H1 (cell line): ENCODE results near the gene SPAG16. TPM values are rescaled to one million over a fixed set of nuclear protein-coding genes. Genes with fewer than 3 reads are reported as not detected.

Source experiments
- CTCF ChIA-PET: fragments of 300-600 bp; sonication (Branson Sonifier 250); formaldehyde crosslinking; loops from one replicate; lab custom pipeline; 2021; ENCODE audit not compliant: partially characterized antibody; lab: Charles Lee
- POLR2A ChIA-PET: fragments of 300-600 bp; sonication (Branson Sonifier 250); formaldehyde crosslinking; loops from one replicate; lab custom pipeline; 2021; ENCODE audit warnings: inconsistent platforms; ENCODE audit not compliant: partially characterized antibody; lab: Charles Lee
- DNase-seq, 2 experiments: peaks; one replicate each; pipeline versions ENCODE4 v3.0.0 to v3.0.0-alpha.2; 2010 to 2022; ENCODE audit warnings: low spot score in 2 of 2, low read depth in 1 of 2, mixed read lengths in 1 of 2
- FAIRE-seq: peaks from 2 replicates; lab custom pipeline; 2011; peaks lifted over from hg19 to GRCh38; lab: Jason Lieb, UNC
- H2AFZ ChIP-seq: 2 replicates; pipeline ENCODE4 v1.8.1; 2012; ENCODE audit warnings: low read length, inconsistent platforms
- H2AK5ac ChIP-seq: 2 replicates; pipeline ENCODE4 v1.6.1; 2013; ENCODE audit warnings: low read depth, low read length
- H2BK120ac ChIP-seq: replicated peaks from 2 replicates; pipeline ENCODE3; 2013; ENCODE audit warnings: low read depth, low read length, inconsistent platforms
- H2BK12ac ChIP-seq: 2 replicates; pipeline ENCODE4 v1.6.1; 2013; ENCODE audit warnings: low read depth, low read length
- H2BK15ac ChIP-seq: 2 replicates; pipeline ENCODE4 v1.6.1; 2013; ENCODE audit warnings: low read length
- H2BK20ac ChIP-seq: 2 replicates; pipeline ENCODE4 v1.6.1; 2013; ENCODE audit warnings: low read length
- H2BK5ac ChIP-seq: 2 replicates; pipeline ENCODE4 v1.6.1; 2013; ENCODE audit warnings: low read depth, low read length
- H3K14ac ChIP-seq: 2 replicates; pipeline ENCODE4 v1.6.1; 2013; ENCODE audit warnings: inconsistent platforms; ENCODE audit not compliant: insufficient read length
- H3K18ac ChIP-seq: 2 replicates; pipeline ENCODE4 v1.6.1; 2013; ENCODE audit warnings: low read length; ENCODE audit errors: extremely low read depth
- H3K23ac ChIP-seq: 2 replicates; pipeline ENCODE4 v1.6.1; 2013; ENCODE audit warnings: inconsistent platforms; ENCODE audit not compliant: insufficient read length
- H3K23me2 ChIP-seq: 2 replicates; pipeline ENCODE4 v1.6.1; 2013; ENCODE audit warnings: low read depth, low read length
- H3K27ac ChIP-seq: 2 replicates; pipeline ENCODE4 v1.6.1; 2011; ENCODE audit warnings: low read depth, low read length, inconsistent platforms
- H3K27me3 ChIP-seq, 4 experiments: replicated peaks in 1 of 4; 1 replicate in 1 of 4; 2 replicates in 3 of 4; pipeline versions ENCODE4 v1.6.1 to v1.8.1; 2011 to 2013; ENCODE audit warnings: low read length in 3 of 4, mild to moderate bottlenecking in 3 of 4, inconsistent platforms in 2 of 4, mixed read lengths in 2 of 4, moderate library complexity in 1 of 4; ENCODE audit not compliant: control insufficient read depth in 3 of 4, insufficient read depth in 3 of 4; ENCODE audit errors: extremely low read depth in 1 of 4
- H3K36me3 ChIP-seq, 4 experiments: 2 replicates each; pipeline versions ENCODE4 v1.6.1 to v1.8.1; 2011 to 2013; ENCODE audit warnings: mild to moderate bottlenecking in 4 of 4, low read length in 3 of 4, moderate library complexity in 2 of 4, control low read depth in 1 of 4, inconsistent platforms in 1 of 4; ENCODE audit not compliant: insufficient read depth in 4 of 4, control insufficient read depth in 2 of 4
- H3K4ac ChIP-seq: replicated peaks from 2 replicates; pipeline ENCODE3; 2013; ENCODE audit warnings: low read length, low read depth, mixed read lengths, inconsistent platforms; ENCODE audit not compliant: insufficient read length
- H3K4me1 ChIP-seq, 4 experiments: replicated peaks in 1 of 4; 1 replicate in 1 of 4; 2 replicates in 3 of 4; pipeline versions ENCODE4 v1.6.1 to v1.8.1; 2011 to 2013; ENCODE audit warnings: low read length in 3 of 4, inconsistent platforms in 2 of 4, mixed read lengths in 1 of 4; ENCODE audit not compliant: insufficient read depth in 4 of 4, control insufficient read depth in 3 of 4
- H3K4me2 ChIP-seq, 2 experiments: 2 replicates each; pipeline versions ENCODE4 v1.6.1 to v1.8.1; 2011 to 2013; ENCODE audit warnings: low read depth in 2 of 2, low read length in 2 of 2, control low read depth in 1 of 2, inconsistent platforms in 1 of 2, mild to moderate bottlenecking in 1 of 2; ENCODE audit not compliant: insufficient read depth in 1 of 2
- H3K4me3 ChIP-seq, 4 experiments: fragments of 200-600, 300-600 bp in 1 of 4; sonication (generic), shearing (Covaris generic), sonication (Bioruptor Twin) in 1 of 4; 2 replicates each; pipeline versions ENCODE4 v1.5.1 to v1.8.1; 2011 to 2016; ENCODE audit warnings: low read length in 4 of 4, low read depth in 3 of 4, control low read depth in 2 of 4, inconsistent platforms in 2 of 4, mild to moderate bottlenecking in 2 of 4, mixed read lengths in 1 of 4, moderate library complexity in 1 of 4; ENCODE audit not compliant: insufficient read depth in 2 of 4; ENCODE audit errors: extremely low read depth in 1 of 4
- H3K56ac ChIP-seq: replicated peaks from 2 replicates; pipeline ENCODE3; 2013; ENCODE audit warnings: low read depth, mild to moderate bottlenecking, mixed read lengths, low read length, inconsistent platforms; ENCODE audit not compliant: insufficient read length
- H3K79me1 ChIP-seq: 2 replicates; pipeline ENCODE4 v1.6.1; 2013; ENCODE audit warnings: low read depth, low read length, control low read depth
- H3K79me2 ChIP-seq, 2 experiments: 2 replicates each; pipeline versions ENCODE4 v1.6.1 to v1.8.1; 2012 to 2013; ENCODE audit warnings: low read length in 2 of 2, mild to moderate bottlenecking in 2 of 2, inconsistent platforms in 1 of 2; ENCODE audit not compliant: insufficient read depth in 2 of 2, control insufficient read depth in 1 of 2
- H3K9ac ChIP-seq, 4 experiments: replicated peaks in 1 of 4; 1 replicate in 1 of 4; 2 replicates in 3 of 4; pipeline versions ENCODE4 v1.6.1 to v1.8.1; 2011 to 2013; ENCODE audit warnings: low read depth in 3 of 4, low read length in 3 of 4, control low read depth in 2 of 4, mild to moderate bottlenecking in 2 of 4, moderate library complexity in 2 of 4, inconsistent platforms in 1 of 4; ENCODE audit errors: extremely low read depth in 1 of 4
- H3K9me3 ChIP-seq, 2 experiments: 2 replicates each; pipeline versions ENCODE4 v1.6.1 to v1.8.1; 2012 to 2013; ENCODE audit warnings: mild to moderate bottlenecking in 2 of 2, moderate library complexity in 2 of 2, control low read depth in 1 of 2, inconsistent platforms in 1 of 2, low read depth in 1 of 2, low read length in 1 of 2, mixed read lengths in 1 of 2; ENCODE audit not compliant: insufficient read depth in 2 of 2
- H4K20me1 ChIP-seq, 2 experiments: replicated peaks in 1 of 2; 2 replicates each; pipeline versions ENCODE3 to v1.8.1; 2011 to 2013; ENCODE audit warnings: inconsistent platforms in 2 of 2, low read length in 2 of 2, mild to moderate bottlenecking in 1 of 2; ENCODE audit not compliant: insufficient read depth in 2 of 2, control insufficient read depth in 1 of 2
- H4K5ac ChIP-seq: 2 replicates; pipeline ENCODE4 v1.6.1; 2013; ENCODE audit warnings: low read length, low read depth, mixed read lengths, inconsistent platforms; ENCODE audit not compliant: insufficient read length
- H4K8ac ChIP-seq: 2 replicates; pipeline ENCODE4 v1.8.0; 2013; ENCODE audit warnings: mild to moderate bottlenecking, moderate library complexity, low read length, inconsistent platforms; ENCODE audit not compliant: insufficient read depth; ENCODE audit errors: extremely low read depth
- H4K91ac ChIP-seq: replicated peaks from 2 replicates; pipeline ENCODE3; 2013; ENCODE audit warnings: low read length, mixed read lengths, inconsistent platforms; ENCODE audit not compliant: insufficient read length
- TAF1 ChIP-seq: IDR thresholded peaks from 2 replicates; pipeline ENCODE4 v1.6.1; 2011; ENCODE audit warnings: mild to moderate bottlenecking, low read depth, low read length
- ZNF274 ChIP-seq: IDR thresholded peaks from 2 replicates; pipeline ENCODE4 v1.7.0; 2012; ENCODE audit warnings: low read length, borderline replicate concordance; ENCODE audit errors: extremely low read depth
- WGBS, 2 experiments: shearing (Covaris generic) in 1 of 2; methylation state at CpG; one replicate each; pipeline versions ENCODE4 v1.1.6 to v1.1.7; 2013 to 2015; ENCODE audit warnings: low lambda C conversion rate in 2 of 2, mixed read lengths in 2 of 2, inconsistent platforms in 1 of 2, low coverage in 1 of 2, missing lambda C conversion rate in 1 of 2; ENCODE audit not compliant: insufficient replicate concordance in 2 of 2, insufficient coverage in 1 of 2, insufficient read length in 1 of 2; ENCODE audit errors: extremely low coverage in 1 of 2, missing lambda C conversion rate in 1 of 2; 5-methylcytosine and 5-hydroxymethylcytosine counted together
- polyA plus RNA-seq, 7 experiments: library from polyadenylated mRNA; depleted of rRNA in 3 of 7; stranded (reverse) in 5 of 7; unstranded in 2 of 7; fragments of >200 nt in 5 of 7; fragments of 200-250 nt in 2 of 7; gene quantifications; 1 replicate in 5 of 7; 2 replicates in 1 of 7; 4 replicates in 1 of 7; pipeline versions ENCODE4 v1.2.1 to v1.2.3, GENCODE V29; 2011 to 2013; ENCODE audit warnings: missing spikeins in 2 of 7, mixed read lengths in 2 of 7
- total RNA-seq: library from RNA; stranded (reverse); fragmentation: NEBNext Ultra II Directional; extraction: Animal tissue kit (Norgen Biotek cat#: 25700); gene quantifications from 2 replicates; pipeline ENCODE4 v1.2.1, GENCODE V29; 2021
- TF ChIP-seq, protein P1 (sequence below), 3 experiments: IDR thresholded peaks; 1 replicate in 2 of 3; 2 replicates in 1 of 3; pipeline versions ENCODE4 v1.5.1 to v1.6.1; 2011; ENCODE audit warnings: low read length in 3 of 3, mild to moderate bottlenecking in 3 of 3, inconsistent platforms in 2 of 3, low read depth in 1 of 3, moderate library complexity in 1 of 3; ENCODE audit not compliant: insufficient read depth in 1 of 3; ENCODE audit errors: control extremely low read depth in 1 of 3

The SPAG16 gene
- total and polyA plus RNA-seq, 2 of the 8 experiments (the other 6 are each of a cell fraction or from before 2014, with no cell fraction given), result 6.0 to 14.9 TPM

DNA sequence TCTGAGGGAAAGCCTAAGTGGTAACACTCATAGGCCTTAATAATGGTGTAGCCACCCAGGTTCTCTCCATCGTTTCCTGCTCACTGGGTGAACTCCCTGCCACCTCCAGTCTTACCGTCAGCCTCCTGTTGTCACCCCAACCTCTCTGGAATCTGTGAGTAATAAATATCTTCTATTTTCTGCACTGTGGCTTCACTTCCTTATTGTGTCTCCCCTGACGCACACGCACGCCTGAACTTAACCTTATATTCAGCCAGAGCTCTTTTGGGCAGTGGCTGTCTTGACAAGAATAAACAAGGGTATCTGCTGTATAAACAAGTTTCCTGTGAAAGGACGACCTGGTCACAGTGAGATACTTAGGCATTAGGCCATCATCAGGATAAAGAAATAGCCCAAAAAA, 467.2 kb downstream of the SPAG16 start:
- TF ChIP-seq TAF1 (no peak), ZNF274 (no peak)
- TF ChIP-seq, protein P1, sequence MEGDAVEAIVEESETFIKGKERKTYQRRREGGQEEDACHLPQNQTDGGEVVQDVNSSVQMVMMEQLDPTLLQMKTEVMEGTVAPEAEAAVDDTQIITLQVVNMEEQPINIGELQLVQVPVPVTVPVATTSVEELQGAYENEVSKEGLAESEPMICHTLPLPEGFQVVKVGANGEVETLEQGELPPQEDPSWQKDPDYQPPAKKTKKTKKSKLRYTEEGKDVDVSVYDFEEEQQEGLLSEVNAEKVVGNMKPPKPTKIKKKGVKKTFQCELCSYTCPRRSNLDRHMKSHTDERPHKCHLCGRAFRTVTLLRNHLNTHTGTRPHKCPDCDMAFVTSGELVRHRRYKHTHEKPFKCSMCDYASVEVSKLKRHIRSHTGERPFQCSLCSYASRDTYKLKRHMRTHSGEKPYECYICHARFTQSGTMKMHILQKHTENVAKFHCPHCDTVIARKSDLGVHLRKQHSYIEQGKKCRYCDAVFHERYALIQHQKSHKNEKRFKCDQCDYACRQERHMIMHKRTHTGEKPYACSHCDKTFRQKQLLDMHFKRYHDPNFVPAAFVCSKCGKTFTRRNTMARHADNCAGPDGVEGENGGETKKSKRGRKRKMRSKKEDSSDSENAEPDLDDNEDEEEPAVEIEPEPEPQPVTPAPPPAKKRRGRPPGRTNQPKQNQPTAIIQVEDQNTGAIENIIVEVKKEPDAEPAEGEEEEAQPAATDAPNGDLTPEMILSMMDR (IDR thresholded peaks at IDR 0.05; ENCODE audit: control extremely low read depth in 1 of 3, insufficient read depth in 1 of 3, low read depth in 1 of 3, low read length in 3 of 3), result no peak
- Histone ChIP-seq H3K23me2 (no peaks in the 10 kb centered on the region), H4K5ac (no peak overlapping the region), H3K4ac (no peak overlapping the region), H3K4me3 (no peak overlapping the region), H3K36me3 (no peaks in the 10 kb centered on the region), H2BK120ac (no peak overlapping the region), H3K56ac (no peak overlapping the region), H2BK20ac (no peak overlapping the region), H4K8ac (no peak overlapping the region), H3K23ac (no peak overlapping the region), H4K20me1 (no peaks in the 10 kb centered on the region), H2AFZ (no peak overlapping the region), H2BK5ac (no peak overlapping the region), H3K14ac (no peak overlapping the region), H3K79me2 (no peaks in the 10 kb centered on the region), H3K18ac (no peak overlapping the region), H3K4me2 (no peak overlapping the region), H3K27me3 (no peaks in the 10 kb centered on the region), H4K91ac (no peak overlapping the region), H2BK12ac (no peak overlapping the region), H2AK5ac (no peak overlapping the region), H3K9me3 (no peaks in the 10 kb centered on the region), H2BK15ac (no peak overlapping the region), H3K9ac (no peak overlapping the region), H3K79me1 (no peaks in the 10 kb centered on the region), H3K27ac (no peak overlapping the region), H3K4me1 (no peaks in the 10 kb centered on the region)
- WGBS, 2 experiments, result 91% methylated on average over 6 of the region's 6 CpGs; no CpG with 5 or more reads in 1 of the 2 experiments
- no peak for DNase-seq
- ChIA-PET POLR2A (no interaction called here), CTCF (interaction anchor here (0.8 kb wide), 1 partner anchor 13 kb away, joined by 3 read pairs; no protein-coding TSS in a partner anchor)
- FAIRE-seq, result no peak
